ENCODE measurements around the gene PDHB. TPM values are rescaled to one million over a fixed set of nuclear protein-coding genes. Genes with fewer than 3 reads are reported as not detected.

PDHB gene
- polyA plus RNA-seq (2011; rRNA removed) (85.9 and 109 TPM in 2 replicates), polyA minus RNA-seq (2011; rRNA and poly(A)+ RNA removed) (31.4 and 40.9 TPM in 2 replicates)

GRCh38 chr3:58433400-58434167 lies at the start of gene PDHB:
TSS of gene PDHB (minus strand) at chr3:58433832. CDS start at chr3:58433809, 23 bp downstream.
- no peak for TF ChIP-seq CTCF (IDR thresholded peaks at IDR 0.05; ENCODE audit: low read depth, low read length)
- POLR2A ChIA-PET = interaction anchor here (0.6 to 1.2 kb wide), 3 partner anchors 9 to 127 kb away, joined by 3 to 11 read pairs (median 6); partner anchors contain the start of genes HTD2 and RPP14
- Histone ChIP-seq H3K27me3 (ENCODE audit: control insufficient read depth, insufficient read depth, low read length) (no peaks in the 10 kb centered on the region), H3K27ac (ENCODE audit: low read depth, low read length) (peak within 1 kb of the TSS; percentile 71), H3K9me3 (ENCODE audit: control insufficient read depth, insufficient read depth, low read length) (no peaks in the 10 kb centered on the region; the same call in 1 of the 2 replicates), H3K4me3 (ENCODE audit: low read depth, low read length) (peak within 1 kb of the TSS; percentile 87)
- DNase-seq (ENCODE audit: low read depth, low spot score) = peak; percentile 58
- CTCF ChIA-PET = interaction anchor here (0.6 to 1.5 kb wide), 3 partner anchors 58 to 127 kb away, joined by 3 to 4 read pairs (median 4); partner anchors contain the start of genes HTD2 and RPP14

DNA sequence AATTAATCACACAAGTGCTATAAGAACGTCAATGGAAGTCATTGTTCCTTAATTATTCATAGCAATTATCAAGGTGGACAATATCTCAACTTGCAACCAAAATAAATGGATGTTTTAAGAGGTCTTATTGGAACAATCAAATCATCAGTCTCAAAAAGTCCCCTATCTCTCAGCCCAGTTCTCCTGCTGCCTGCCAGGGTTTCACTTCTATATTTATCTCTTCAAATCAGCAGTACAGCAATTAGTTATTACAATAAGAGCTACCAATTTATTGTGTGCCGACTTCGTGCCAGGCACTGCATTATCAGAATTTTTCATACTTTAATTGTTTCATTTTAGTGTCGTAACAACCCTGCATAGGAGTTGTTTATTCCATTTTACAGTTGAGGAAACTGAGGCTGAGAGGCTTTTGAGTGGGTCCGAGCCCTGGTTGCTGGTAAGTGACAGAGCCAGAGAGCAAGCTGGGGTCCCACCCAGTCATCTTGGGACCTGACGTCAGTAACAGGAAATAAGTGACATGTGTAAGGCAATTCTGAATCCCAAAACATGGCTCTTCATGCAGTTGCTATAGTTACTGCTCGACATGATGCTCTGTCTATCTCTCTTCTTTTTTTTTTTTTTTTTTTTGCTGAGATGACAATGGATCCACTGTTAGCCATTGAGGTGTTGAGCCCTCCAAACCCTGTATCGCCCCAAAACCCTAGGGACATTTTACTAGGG lies 49.4 kb upstream of the PDHB start:
- DNase-seq (ENCODE audit: low read depth, low spot score) = no peak
- ChIA-PET POLR2A (interaction anchor here (0.6 kb wide), 1 partner anchor 8 kb away, joined by 4 read pairs; no protein-coding TSS in a partner anchor), CTCF (interaction anchor here (1.0 to 4.0 kb wide), 4 partner anchors 8 to 295 kb away, joined by 3 to 16 read pairs (median 4); partner anchors contain the start of gene KCTD6)
- peaks cover 2% of the 10 kb centered on the region for H3K27me3 ChIP-seq (ENCODE audit: control insufficient read depth, insufficient read depth, low read length)
- no peak overlapping the region for H3K27ac ChIP-seq (ENCODE audit: low read depth, low read length)
- peaks cover 6% of the 10 kb centered on the region for H3K9me3 ChIP-seq (ENCODE audit: control insufficient read depth, insufficient read depth, low read length)
- H3K4me3 ChIP-seq (ENCODE audit: low read depth, low read length) = no peak overlapping the region
- TF ChIP-seq CTCF (IDR thresholded peaks at IDR 0.05; ENCODE audit: low read depth, low read length) = no peak

DNA sequence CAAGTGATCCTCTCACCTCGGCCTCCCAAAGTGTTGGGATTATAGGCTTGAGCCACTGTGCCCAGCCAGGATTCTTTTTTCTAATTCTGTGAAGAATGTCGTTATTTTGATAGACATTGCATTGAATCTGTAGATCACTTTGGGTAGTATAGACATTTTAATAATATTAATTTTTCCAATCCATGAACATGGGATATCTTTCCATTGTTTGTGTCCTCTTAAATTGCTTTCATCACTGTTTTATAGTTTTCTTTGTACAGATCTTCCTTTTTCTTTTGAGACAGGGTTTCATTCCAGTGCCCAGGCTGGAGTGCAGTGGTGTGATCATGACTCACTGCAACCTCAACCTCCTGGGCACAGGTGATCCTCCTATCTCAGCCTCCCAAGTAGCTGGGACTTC lies 46.7 kb upstream of the PDHB start:
- POLR2A ChIA-PET = no interaction called here
- Histone ChIP-seq H3K27me3 (ENCODE audit: control insufficient read depth, insufficient read depth, low read length) (peaks cover 2% of the 10 kb centered on the region), H3K4me3 (ENCODE audit: low read depth, low read length) (no peak overlapping the region), H3K27ac (ENCODE audit: low read depth, low read length) (no peak overlapping the region), H3K9me3 (ENCODE audit: control insufficient read depth, insufficient read depth, low read length) (peaks cover 6% of the 10 kb centered on the region)
- CTCF ChIA-PET = interaction anchor here (1.6 to 4.0 kb wide), 2 partner anchors 11 to 17 kb away, joined by 5 to 16 read pairs; partner anchors contain the start of gene KCTD6
- no peak for TF ChIP-seq CTCF (IDR thresholded peaks at IDR 0.05; ENCODE audit: low read depth, low read length)
- DNase-seq (ENCODE audit: low read depth, low spot score) = no peak

DNA sequence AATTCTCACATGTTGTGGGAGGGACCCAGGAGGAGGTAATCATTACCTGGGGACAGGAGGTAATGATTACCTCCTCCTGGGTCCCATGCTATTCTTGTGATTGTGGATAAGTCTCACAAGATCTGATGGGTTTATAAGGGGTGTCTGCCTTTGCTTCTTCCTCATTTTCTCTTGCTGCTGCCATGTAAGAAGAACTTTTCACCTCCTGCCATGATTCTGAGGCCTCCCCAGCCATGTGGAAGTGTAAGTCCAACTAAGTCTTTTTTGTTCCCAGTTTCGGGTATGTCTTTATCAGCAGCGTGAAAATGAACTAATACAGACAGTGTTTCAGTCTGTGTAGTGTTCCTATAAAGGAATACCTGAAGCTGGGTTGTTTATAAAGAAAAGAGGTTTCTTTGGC lies 45.1 kb upstream of the PDHB start:
- ChIA-PET POLR2A (no interaction called here), CTCF (no interaction called here)
- Histone ChIP-seq H3K27me3 (ENCODE audit: control insufficient read depth, insufficient read depth, low read length) (peaks cover 2% of the 10 kb centered on the region), H3K4me3 (ENCODE audit: low read depth, low read length) (no peak overlapping the region), H3K27ac (ENCODE audit: low read depth, low read length) (no peak overlapping the region), H3K9me3 (ENCODE audit: control insufficient read depth, insufficient read depth, low read length) (peaks cover 6% of the 10 kb centered on the region)
- no peak for TF ChIP-seq CTCF (IDR thresholded peaks at IDR 0.05; ENCODE audit: low read depth, low read length)
- no peak for DNase-seq (ENCODE audit: low read depth, low spot score)

Data from AG04450 (cell line).